ENCODE measurements around the gene PADI3. TPM values are rescaled to one million over a fixed set of nuclear protein-coding genes. Genes with fewer than 3 reads are reported as not detected.

PADI3 gene
- total and polyA plus RNA-seq, 2 donors (not counting 1 experiment from before 2014, with no cell fraction given), result not detected

DNA sequence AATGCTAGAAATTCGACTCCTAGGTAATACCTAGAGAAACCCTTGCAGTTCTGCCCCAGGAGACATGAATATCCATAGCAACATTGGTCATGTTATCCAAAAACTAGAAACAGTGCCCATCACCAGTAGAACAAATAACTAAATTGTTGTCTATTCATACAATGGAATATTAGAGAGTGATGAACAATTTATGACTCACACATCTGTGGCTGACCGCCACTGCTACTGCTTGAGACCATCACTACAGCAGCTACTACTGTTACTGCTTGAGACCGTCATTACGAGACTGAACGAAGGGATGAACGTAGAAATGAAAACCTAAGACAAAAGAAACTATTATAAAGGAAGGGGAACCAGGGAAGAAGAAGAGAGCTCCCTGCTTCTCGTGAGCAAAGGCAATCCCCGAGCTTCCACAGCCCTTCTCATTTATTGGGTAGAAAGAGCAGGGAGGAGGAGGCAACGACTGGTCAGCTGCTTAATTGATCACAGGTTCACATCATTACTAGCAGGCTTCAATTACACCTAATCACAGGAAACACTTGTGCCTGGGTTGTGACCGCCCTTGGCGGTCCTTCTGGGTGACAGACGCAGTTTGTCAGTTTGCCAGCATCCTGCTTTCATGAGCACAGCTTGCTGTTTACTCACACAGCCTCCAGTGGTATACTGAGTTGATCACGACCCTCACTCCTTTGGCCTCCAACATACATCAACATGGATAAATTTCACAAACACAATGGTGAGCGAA, 45.0 kb downstream of the PADI3 start:
- no peak overlapping the region for H2AFZ ChIP-seq (ENCODE audit: low read length)
- no peak overlapping the region for H3K27ac ChIP-seq (ENCODE audit: insufficient read depth, low read length)
- H3K9ac ChIP-seq (ENCODE audit: insufficient read depth, low read length), result no peak overlapping the region
- no peak for TF ChIP-seq EZH2 (IDR thresholded peaks at IDR 0.05; ENCODE audit: low read length, missing control alignments)
- TF ChIP-seq, protein P1, sequence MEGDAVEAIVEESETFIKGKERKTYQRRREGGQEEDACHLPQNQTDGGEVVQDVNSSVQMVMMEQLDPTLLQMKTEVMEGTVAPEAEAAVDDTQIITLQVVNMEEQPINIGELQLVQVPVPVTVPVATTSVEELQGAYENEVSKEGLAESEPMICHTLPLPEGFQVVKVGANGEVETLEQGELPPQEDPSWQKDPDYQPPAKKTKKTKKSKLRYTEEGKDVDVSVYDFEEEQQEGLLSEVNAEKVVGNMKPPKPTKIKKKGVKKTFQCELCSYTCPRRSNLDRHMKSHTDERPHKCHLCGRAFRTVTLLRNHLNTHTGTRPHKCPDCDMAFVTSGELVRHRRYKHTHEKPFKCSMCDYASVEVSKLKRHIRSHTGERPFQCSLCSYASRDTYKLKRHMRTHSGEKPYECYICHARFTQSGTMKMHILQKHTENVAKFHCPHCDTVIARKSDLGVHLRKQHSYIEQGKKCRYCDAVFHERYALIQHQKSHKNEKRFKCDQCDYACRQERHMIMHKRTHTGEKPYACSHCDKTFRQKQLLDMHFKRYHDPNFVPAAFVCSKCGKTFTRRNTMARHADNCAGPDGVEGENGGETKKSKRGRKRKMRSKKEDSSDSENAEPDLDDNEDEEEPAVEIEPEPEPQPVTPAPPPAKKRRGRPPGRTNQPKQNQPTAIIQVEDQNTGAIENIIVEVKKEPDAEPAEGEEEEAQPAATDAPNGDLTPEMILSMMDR (conservative IDR thresholded peaks at IDR 0.05 in 1 of 2, IDR thresholded peaks at IDR 0.05 in 1 of 2; ENCODE audit: low read depth in 1 of 2, low read length in 2 of 2), result no peak
- H3K4me1 ChIP-seq (ENCODE audit: control insufficient read depth, extremely low read depth, insufficient read depth, low read length), result no peaks in the 10 kb centered on the region
- no peak overlapping the region for H3K4me3 ChIP-seq (replicated peaks in 1 of 4; ENCODE audit: control extremely low read depth in 1 of 4, insufficient read depth in 1 of 4, low read depth in 3 of 4, low read length in 4 of 4)
- no peaks in the 10 kb centered on the region for H4K20me1 ChIP-seq (ENCODE audit: control insufficient read depth, extremely low read depth, insufficient read depth, low read length)
- no peaks in the 10 kb centered on the region for H3K9me3 ChIP-seq (ENCODE audit: control insufficient read depth, insufficient read depth, low read depth, low read length)
- H3K27me3 ChIP-seq (ENCODE audit: control insufficient read depth, insufficient read depth, low read length), result no peaks in the 10 kb centered on the region
- no peak for DNase-seq (ENCODE audit: low read depth in 2 of 2)
- no peaks in the 10 kb centered on the region for H3K36me3 ChIP-seq (ENCODE audit: control insufficient read depth, insufficient read depth, low read length)
- H3K79me2 ChIP-seq (ENCODE audit: control insufficient read depth, insufficient read depth, low read length), result no peaks in the 10 kb centered on the region
- no peak overlapping the region for H3K4me2 ChIP-seq (ENCODE audit: extremely low read depth, insufficient read depth, low read length)

DNA sequence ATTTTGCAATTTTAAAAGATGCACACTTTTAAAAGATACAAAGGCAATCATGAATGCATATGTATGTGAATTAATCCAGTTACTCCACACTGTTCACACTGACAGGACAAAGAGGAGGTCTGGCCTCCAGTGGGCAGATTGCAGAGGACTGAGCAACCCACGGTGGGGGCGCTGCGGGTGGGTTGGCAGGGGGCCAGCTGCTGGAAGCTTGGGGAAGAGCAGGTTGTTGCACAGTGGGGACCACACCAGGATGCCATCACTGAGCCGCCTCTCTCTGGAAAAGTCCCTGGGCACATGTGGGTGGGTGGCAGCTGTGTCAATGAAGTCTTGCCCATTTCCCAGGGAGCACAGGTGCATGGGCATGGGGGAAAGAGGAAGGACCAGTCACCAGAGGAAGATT, 46.4 kb downstream of the PADI3 start:
- H3K27ac ChIP-seq (ENCODE audit: insufficient read depth, low read length), result no peak overlapping the region
- H3K4me1 ChIP-seq (ENCODE audit: control insufficient read depth, extremely low read depth, insufficient read depth, low read length), result no peaks in the 10 kb centered on the region
- no peaks in the 10 kb centered on the region for H3K9me3 ChIP-seq (ENCODE audit: control insufficient read depth, insufficient read depth, low read depth, low read length)
- H4K20me1 ChIP-seq (ENCODE audit: control insufficient read depth, extremely low read depth, insufficient read depth, low read length), result no peaks in the 10 kb centered on the region
- no peak overlapping the region for H2AFZ ChIP-seq (ENCODE audit: low read length)
- DNase-seq (ENCODE audit: low read depth in 2 of 2), result no peak
- no peaks in the 10 kb centered on the region for H3K27me3 ChIP-seq (ENCODE audit: control insufficient read depth, insufficient read depth, low read length)
- no peaks in the 10 kb centered on the region for H3K79me2 ChIP-seq (ENCODE audit: control insufficient read depth, insufficient read depth, low read length)
- no peak overlapping the region for H3K9ac ChIP-seq (ENCODE audit: insufficient read depth, low read length)
- TF ChIP-seq EZH2 (IDR thresholded peaks at IDR 0.05; ENCODE audit: low read length, missing control alignments), result no peak
- TF ChIP-seq, protein P1 (conservative IDR thresholded peaks at IDR 0.05 in 1 of 2, IDR thresholded peaks at IDR 0.05 in 1 of 2; ENCODE audit: low read depth in 1 of 2, low read length in 2 of 2), result no peak
- H3K4me3 ChIP-seq (replicated peaks in 1 of 4; ENCODE audit: control extremely low read depth in 1 of 4, insufficient read depth in 1 of 4, low read depth in 3 of 4, low read length in 4 of 4), result no peak overlapping the region
- H3K4me2 ChIP-seq (ENCODE audit: extremely low read depth, insufficient read depth, low read length), result no peak overlapping the region
- no peaks in the 10 kb centered on the region for H3K36me3 ChIP-seq (ENCODE audit: control insufficient read depth, insufficient read depth, low read length)

DNA sequence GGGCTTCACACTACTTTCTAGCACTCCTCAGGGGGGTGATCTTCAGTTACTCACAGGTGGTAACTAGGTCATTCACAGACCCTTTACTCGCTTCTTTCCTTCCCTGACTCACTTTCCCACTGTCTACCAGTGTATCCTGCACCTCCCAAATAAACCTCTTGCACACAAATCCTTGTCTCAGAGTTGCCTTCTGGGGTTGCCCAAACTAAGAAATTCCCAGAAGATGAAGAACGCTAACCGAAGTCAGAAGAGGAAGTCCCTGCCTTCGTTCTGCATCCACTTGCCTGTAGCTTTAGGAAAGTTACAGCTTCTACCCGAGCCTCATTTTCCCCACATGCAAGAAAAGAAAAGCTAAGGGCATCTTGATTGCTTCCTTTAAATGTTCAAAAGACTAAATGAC, 47.2 kb downstream of the PADI3 start:
- Histone ChIP-seq H3K4me1 (ENCODE audit: control insufficient read depth, extremely low read depth, insufficient read depth, low read length) (no peaks in the 10 kb centered on the region), H2AFZ (ENCODE audit: low read length) (no peak overlapping the region)
- TF ChIP-seq EZH2 (IDR thresholded peaks at IDR 0.05; ENCODE audit: low read length, missing control alignments), result no peak

More for the DNA sequence above, 47.2 kb downstream of the PADI3 start:
- H3K9ac ChIP-seq (ENCODE audit: insufficient read depth, low read length), result no peak overlapping the region
- H3K27me3 ChIP-seq (ENCODE audit: control insufficient read depth, insufficient read depth, low read length), result no peaks in the 10 kb centered on the region
- DNase-seq (ENCODE audit: low read depth in 2 of 2), result no peak
- no peak overlapping the region for H3K27ac ChIP-seq (ENCODE audit: insufficient read depth, low read length)
- no peaks in the 10 kb centered on the region for H3K9me3 ChIP-seq (ENCODE audit: control insufficient read depth, insufficient read depth, low read depth, low read length)
- H3K36me3 ChIP-seq (ENCODE audit: control insufficient read depth, insufficient read depth, low read length), result no peaks in the 10 kb centered on the region
- no peak overlapping the region for H3K4me2 ChIP-seq (ENCODE audit: extremely low read depth, insufficient read depth, low read length)
- no peaks in the 10 kb centered on the region for H3K79me2 ChIP-seq (ENCODE audit: control insufficient read depth, insufficient read depth, low read length)
- no peak overlapping the region for H3K4me3 ChIP-seq (replicated peaks in 1 of 4; ENCODE audit: control extremely low read depth in 1 of 4, insufficient read depth in 1 of 4, low read depth in 3 of 4, low read length in 4 of 4)
- no peaks in the 10 kb centered on the region for H4K20me1 ChIP-seq (ENCODE audit: control insufficient read depth, extremely low read depth, insufficient read depth, low read length)
